H4 (cell line): ENCODE data around the gene TPGS2. TPM values are rescaled to one million over a fixed set of nuclear protein-coding genes. Genes with fewer than 3 reads are reported as not detected.
A peak's percentile ranks its signal among the peaks of the same experiment; 100 is the strongest.
"Not testable (repeated sequence)": the region's sequence is repeated elsewhere in the genome, so short reads cannot be mapped to it uniquely, and the experiment has no call there.

Experiments used
- DNase-seq: peaks from one replicate; pipeline ENCODE4 v3.0.0-alpha.2; 2015; ENCODE audit warnings: low spot score
- total RNA-seq: library from RNA; depleted of rRNA; stranded (reverse); fragments of >200 nt; shearing (Covaris generic); gene quantifications from 2 replicates; pipeline ENCODE4 v1.2.3, GENCODE V29; 2014; rRNA removed

Gene TPGS2, protein sequence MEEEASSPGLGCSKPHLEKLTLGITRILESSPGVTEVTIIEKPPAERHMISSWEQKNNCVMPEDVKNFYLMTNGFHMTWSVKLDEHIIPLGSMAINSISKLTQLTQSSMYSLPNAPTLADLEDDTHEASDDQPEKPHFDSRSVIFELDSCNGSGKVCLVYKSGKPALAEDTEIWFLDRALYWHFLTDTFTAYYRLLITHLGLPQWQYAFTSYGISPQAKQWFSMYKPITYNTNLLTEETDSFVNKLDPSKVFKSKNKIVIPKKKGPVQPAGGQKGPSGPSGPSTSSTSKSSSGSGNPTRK
- total RNA-seq: 255 and 313 TPM in 2 replicates

DNA sequence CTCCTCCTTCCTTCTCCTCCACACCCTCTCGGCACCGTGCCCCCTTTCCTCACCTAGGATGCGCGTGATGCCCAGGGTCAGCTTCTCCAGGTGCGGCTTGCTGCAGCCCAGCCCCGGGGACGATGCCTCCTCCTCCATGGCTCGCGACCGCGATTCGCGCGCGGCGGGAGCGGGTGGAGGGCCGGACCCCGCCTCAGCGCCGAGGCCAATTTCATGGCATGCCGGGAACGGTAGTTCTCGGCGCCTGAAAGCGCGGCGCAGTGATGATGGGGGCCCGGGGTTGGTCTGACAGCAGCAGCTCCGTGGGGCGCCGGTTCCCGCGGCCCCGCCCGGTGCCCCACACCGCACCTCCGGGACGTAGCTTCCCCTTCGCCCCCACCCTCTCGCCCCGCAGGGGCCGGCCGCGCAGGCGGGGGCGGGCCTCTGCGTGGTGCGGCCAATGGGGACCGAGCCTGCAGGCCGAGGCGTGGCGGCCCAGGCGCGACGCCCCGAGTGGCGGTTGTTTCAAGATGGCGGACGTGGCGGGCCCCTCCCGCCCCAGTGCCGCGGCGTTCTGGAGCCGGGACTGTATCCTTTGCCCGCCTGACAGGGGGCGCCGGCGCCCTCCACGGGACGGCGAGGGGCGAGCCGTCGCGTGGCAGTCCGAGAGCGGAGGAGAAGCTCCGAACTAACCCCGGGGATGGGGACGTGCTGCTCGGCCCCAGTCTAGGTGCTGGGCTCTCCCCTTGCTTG, at the start of gene TPGS2, which contains the start of gene KIAA1328:
TPGS2 (minus strand) TSS at position 373 of the 732 bp plus-strand sequence; CDS start at position 138, 235 bp downstream.
KIAA1328 (plus strand) TSS at position 498 of the 732 bp plus-strand sequence; CDS start at position 510, 12 bp downstream.
- peak; percentile 80 for DNase-seq

DNA sequence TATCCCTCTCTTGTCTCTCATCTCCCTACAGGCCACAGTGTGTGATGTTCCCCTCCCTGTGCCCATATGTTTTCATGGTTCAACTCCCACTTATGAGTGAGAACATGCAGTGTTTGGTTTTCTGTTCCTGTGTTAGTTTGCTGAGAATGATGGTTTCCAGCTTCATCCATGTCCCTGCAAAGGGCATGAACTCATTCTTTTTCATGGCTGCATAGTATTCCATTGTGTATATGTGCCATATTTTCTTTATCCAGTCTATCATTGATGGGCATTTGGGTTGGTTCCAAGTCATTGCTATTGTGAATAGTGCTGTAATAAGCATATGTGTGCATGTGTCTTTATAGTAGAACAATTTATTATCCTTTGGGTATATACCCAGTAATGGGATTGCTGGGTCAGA, 45.0 kb upstream of the TPGS2 start:
- DNase-seq: not testable (repeated sequence)

DNA sequence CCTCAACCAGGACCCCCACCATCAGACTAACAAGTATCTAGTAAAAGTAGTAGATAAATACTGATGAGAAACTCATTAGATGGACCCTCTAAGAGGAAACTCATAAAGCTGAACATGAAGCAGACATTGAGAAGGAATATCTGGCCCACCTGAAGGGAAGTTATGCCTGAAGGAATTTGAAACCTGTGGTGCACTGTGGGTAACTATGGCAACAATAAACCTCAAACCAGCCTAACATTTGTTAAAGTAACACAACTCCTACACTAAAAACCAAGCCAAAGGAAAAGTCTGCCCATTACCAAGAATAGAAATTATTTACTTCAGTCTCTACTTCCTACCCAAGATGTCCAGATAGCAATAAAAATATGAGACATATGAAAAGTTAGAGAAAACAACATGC, 43.5 kb upstream of the TPGS2 start:
- no peak for DNase-seq

DNA sequence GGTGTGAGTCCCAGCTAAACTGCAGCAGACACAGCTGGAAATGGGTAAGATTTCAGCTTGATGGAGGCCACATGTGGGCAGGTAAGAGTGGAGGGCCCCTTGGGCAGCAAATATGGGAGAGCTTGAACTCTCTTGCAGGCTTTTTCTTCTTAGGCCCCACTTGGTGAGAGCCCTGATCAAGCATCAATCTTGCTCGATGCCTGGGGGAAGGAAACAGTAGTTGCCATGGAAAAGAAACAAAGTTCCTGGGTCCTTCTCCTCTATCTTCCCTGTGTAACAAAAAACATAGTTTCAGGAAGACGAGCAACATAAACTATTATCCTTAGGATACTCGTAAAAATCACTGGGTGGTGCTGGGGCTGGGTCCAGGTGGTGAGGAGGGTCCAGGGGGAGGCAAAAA, 43.0 kb upstream of the TPGS2 start:
- no peak for DNase-seq

DNA sequence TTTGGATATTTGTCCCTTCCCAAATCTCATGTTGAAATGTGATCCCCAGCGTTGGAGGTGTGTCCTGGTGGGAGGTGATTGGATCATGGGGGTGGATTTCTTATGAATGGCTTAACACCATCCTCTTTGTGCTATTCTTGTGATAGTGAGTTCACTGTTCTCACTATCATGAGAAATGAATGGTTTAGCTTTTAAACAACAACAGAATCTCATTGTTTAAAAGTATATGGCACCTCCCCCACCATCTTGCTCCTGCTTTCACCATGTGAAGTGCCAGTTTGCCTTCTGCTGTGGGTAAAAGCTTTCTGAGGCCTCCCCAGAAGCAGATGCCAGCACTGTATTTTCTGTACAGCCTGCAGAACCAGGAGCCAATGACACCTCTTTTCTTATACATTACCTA, 38.3 kb upstream of the TPGS2 start:
- DNase-seq: no peak

DNA sequence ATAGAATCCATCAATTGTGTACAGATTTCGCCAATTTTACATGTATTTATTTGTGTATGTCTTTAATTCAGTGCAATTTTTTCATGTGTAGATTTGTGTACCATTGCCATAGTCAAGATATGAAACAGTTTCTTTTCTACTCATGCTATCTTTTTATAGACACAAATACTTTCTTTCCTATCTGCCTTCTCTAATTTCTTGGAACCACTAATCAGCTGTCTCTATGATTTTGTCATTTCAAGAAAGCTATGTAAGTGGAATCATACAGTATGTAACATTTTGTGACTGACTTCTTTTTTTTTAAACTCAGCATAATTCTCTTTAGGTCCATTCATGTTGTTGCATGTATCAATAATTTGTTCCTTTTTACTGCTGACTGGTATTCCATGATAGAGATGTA, 33.4 kb upstream of the TPGS2 start:
- no peak for DNase-seq

DNA sequence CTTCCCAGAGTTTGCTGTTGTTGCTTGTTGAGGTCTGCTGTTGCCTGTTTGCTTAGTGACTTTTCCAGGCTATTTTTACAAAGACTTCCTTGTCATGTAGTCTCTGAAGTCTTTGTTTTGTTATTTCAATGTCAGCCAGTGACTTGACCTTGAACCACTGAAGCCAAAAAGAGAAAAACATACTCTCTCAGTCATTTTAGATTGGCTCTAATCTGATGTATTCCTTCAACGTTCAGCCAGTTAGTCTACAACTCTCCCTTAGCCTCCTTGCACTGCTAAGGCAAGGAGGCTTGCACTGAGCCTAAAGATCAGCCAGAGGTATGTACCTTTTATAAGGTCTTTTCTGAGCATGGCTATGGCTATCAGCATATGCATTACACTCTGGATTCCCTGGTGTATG, 28.0 kb upstream of the TPGS2 start:
- no peak for DNase-seq

DNA sequence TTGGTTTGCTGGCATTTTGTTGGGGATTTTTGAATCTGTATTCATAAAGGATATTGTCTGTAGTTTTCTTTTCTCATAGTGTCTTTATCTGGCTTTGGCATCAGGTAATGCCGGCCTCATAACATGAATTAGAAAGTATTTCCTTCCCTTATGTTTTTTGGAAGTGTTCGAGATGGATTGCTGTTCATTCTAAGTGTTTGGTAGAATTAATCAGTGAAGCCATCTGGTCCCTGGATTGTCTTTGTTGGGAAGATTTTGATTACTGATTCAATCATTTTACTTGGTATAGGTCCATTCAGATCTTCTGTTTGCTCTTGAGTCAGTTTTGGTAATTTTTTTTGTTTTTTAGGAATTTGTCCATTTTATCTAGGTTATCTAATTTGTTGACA, 22.4 kb upstream of the TPGS2 start:
- DNase-seq: no peak

DNA sequence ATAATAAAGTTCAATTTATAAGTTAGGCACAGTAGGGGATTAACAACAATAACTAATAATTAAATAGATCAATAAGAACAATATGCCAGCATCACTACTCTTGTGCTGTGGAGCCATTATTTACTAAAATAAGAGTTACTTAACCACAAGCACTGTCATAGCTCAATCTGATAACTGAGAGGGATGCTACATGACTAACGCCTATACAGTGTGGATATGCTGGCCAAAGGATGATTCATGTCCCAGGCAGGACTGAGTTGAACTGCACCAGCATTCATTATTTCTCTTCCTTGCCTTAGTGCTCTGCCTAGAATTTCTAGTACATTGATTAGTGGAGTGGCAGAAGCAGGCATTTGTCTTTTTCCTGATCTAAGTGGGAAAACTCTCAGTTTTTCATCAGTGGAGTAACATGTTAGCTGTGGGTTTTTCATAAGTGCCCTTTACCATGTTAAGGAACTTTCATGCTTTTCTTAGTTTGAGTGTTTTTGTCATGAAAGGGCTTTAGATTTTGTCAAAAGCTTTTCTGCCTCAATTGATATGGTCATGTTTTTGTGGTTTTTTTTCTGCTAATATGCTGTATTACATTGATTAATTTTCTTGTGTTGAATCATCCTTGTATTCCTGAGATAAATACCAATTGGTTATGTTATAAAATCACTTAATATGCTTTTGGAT, 21.9 kb upstream of the TPGS2 start:
- peak; percentile 24 for DNase-seq

DNA sequence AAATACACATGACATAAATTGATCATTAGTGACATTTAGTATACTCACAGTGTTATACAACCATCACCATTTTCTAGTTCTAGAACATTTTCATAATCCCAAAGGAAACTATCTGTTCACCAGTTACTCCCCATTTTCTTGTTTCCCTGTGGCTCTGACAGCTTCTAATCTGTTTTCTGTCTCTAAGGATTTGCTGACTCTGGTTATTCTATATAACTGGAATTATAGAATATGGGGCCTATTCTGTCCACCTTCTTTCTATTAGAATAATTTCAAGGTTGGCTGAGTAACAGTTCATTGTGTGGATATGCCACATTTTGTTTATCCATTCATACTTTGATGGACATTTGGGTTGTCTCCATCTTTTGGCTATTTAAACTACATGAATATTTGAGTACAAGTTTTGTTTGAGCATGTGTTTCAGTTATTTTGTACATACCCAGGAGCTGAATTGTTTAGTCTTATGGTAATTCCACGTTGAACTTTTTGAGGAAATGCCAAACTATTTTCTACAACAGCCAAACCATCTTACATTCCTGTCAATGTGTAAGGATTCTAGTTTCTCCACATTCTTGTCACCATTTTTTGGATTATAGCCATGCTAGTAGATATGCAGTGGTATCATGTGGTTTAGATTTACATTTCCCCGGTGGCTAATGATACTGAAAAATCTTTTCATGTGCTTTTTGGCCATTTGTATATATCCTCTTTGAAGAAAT, 20.6 kb upstream of the TPGS2 start:
- DNase-seq: no peak

DNA sequence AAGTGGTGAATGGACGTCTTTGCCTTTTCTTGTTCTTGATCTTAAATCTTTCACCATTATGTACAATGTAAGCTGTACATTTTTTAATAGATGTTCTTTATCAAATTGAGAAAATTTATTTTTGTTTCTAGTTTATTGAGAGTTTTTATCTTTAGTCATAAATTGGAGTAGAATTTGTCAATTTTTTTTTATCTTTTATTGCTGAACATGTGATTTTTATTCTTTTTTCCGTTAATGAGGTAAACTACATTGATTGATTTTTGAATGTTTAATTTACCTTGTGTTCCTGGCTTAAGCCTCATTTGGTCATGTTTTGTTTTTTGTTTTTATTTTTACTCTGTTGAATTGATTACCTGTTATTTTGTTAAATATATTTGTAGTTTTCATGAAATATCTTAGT, 19.8 kb upstream of the TPGS2 start:
- no peak for DNase-seq

DNA sequence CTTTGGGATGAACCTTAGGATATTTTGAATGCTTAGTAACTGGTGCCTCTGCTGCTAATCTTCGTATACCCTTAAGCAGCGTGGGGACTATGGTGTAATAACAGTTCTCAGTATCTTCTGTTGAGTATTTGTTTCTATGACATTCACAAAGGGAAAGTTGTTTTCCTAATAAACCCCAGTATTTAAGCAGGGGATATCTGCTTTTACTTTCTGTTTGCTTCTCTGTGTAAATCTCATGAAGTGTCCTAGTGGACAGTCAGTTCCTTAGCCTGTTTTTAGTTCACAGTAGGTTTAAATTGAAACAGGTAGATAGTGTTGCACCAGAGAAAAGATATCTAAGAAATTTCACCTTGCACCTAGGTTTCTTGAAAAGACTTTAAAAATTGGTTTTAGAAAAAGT, 15.0 kb upstream of the TPGS2 start:
- DNase-seq: no peak

DNA sequence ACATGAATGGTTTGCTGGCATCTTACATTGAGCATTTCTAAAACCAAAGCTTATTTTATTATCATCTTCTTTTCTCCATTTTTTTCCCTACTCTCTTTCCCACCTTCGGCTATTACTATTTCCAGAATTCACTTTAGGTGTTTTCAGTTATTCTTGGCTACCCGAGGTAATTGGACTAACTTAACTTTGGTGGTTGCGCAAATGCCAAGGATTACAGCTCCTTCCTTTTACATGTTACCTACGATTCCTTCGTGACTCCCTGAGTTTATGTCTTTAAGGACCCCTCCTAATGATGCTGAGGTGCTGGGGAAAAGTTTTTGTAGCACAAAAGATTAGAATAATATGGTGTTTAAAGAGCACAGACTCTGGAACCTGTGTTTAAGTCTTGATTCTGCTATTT, 14.4 kb upstream of the TPGS2 start:
- no peak for DNase-seq

DNA sequence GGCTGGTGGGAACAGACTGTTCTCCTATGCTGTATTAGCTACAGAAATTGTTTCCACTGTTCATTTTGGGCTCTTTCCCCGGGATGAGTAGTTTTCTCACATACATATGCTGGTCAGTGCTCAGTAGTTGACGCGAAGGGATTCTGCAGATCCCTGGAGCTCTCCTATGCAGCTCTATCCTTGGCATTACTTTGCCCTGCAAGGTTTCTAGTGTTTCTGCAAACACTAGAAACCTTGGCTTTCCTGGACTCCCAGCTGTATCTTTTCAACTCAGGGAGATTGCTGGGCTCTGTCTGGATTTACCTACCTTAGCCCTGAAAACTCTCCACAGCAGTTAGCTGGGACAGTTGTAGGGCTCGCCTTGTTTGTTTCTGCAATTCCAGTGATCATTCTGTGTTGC, 11.0 kb upstream of the TPGS2 start:
- no peak for DNase-seq

DNA sequence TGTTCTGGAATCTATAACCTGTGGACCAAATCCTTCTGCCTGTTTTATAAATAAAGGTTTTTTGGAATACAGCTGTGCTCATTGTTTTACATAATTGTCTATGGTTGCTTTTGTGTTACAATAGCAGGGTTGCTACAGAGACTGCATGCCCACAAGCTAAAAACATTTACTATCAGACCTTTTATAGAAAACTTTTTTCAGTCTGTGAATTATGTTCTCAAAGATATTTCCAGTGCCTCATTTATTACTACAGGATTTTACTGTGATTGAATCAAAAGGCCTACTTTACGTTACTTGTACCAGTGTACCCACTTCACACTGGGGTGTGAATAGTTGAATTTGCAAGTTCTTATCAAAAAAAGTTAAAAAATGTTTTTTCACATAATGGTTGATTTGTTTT, 7.1 kb upstream of the TPGS2 start:
- no peak for DNase-seq

DNA sequence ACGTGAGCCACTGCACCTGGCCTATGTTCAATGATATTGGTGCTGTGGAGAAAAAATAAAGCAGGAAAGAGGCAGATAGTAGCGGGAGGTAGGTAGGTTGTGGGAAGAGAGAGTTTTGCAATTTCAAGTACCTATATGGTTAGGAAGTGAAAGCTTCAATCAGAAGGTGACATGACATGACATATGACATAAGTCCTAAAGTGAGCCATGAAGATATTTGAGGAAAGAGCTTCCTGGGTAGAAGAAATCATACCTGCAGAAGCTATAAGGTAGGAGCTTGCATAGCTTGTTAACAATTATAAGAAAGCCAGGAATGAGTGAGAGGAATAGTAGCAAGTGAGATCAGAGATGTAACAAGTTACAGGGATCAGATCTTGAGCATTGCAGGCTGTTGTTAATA, 4.3 kb upstream of the TPGS2 start:
- no peak for DNase-seq

DNA sequence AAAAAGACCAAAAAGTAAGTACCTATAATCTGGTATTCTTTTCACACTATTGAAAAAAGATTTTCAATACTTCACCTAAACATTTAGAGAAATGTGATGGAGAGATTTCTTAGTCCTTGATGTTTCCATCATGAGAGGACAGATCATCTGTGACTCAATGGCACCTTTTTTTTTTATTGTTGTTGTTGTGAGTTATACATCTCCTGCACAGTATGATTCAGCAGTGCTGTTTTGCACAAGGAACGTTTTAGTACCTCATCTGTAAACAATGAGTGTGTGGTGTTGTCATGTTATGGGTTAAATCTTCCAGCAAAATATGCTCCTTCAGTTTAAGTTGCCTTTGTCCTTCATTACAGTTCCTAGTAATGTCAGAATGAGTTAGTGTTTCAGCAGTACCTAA, 2.3 kb upstream of the TPGS2 start:
- DNase-seq: no peak

DNA sequence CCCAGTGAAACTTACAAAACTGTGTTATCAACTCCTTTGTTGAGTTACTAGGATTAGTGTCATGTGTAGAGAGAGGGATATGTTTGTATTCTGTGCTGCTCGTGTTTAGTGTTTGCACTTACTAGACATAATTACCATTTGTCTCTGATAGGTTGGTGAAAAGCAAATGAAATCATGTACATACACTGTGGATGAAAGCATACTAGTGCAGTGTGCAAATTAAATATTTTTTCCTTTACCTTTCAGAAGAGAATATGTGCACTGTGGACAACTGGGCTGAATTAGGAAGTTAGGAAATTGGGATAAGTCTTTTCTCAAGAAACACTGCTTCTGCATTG, 1.3 kb upstream of the TPGS2 start:
- no peak for DNase-seq

DNA sequence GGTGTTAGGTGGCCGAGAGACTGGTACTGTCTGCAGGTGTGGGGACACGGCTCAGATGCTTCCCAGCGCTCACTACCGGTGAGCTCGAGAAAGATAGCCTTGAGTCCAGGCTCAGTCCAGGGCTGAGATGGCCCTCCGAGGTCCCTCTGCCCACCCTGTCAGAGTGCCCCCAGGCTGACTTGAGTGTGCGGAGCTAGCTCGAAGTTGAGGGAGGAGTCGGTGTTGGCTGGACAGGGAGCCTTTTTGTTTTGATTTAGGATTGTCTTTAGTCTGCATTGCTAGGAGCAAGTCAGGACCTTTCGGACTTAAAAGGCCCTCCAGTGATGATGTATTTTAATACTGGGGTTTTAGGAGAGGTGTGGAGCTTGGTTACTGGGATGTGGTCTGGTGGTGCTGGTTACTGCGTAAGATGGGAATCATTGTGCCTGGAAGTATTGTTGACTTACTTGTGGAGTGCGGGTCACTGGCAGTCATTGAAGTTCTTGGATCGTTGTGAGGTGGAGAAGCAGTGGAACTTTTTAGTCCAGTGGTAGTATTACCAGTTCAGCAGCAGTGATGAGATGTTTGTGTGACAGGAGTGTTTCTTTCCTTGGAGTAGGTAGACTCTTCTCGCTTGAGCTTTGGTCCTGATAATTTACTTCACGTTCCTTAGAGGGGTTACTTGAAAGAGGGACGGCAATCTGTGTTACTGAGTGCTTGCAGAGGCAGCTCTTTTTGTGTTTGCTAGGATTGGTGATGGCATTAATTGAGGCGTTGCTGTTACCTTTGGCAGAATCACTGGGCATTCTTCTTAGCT, 758 bp upstream of the TPGS2 start:
- peak; percentile 11 for DNase-seq

DNA sequence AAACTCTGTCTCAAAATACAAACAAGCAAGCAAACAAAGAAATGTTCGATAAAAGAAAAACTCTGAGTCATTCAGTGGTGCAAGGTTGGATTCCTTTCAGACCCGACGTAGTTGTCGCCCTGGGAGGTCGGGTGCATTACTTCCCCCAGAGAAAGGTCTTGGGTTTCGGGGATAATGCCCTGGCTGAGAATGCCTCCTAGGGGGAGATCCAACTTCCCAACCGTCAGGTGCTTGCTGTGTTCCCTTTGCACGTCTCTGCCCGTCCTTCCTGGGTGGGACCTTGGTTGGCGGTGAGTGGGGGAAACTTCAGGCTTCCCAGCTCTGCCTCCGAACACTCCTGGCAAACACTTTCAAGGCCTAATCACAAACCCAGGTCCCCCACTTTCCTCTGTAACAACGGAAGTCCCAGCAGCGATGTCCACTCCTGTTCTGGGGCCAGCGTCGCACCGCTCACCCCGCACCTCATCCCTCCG, 609 bp downstream of the TPGS2 start:
- DNase-seq: peak; percentile 17

DNA sequence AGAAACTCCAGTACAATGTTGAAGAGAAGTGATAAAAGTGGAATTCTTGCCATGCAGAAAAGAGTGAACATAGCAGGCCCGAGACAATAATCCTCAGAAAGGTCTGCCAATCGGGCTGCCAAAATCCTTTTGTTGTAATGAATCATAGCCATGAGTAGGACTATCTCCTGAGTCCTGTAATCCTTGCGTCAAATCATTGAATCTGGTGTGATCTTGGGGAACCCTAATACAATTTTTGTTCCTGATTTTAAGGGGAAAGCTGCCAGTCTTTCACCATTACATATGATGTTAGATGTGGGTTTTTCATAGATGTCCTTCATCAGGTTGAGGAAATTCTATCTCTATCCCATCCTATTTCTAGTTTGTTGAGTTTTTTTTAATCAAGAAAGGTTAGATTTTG, 2.2 kb downstream of the TPGS2 start:
- no peak for DNase-seq
